Loucy (cell line): ENCODE data around the gene HEATR1.

Experiments used
- H2AFZ ChIP-seq: fragments of 200-600 bp; sonication (generic); 2 replicates; pipeline ENCODE4 v1.6.0; 2016; ENCODE audit warnings: antibody characterized with exemption, mild to moderate bottlenecking, low read length, moderate library complexity
- H3F3A ChIP-seq: fragments of 200-600 bp; 2 replicates; pipeline ENCODE4 v1.6.0; 2016; ENCODE audit warnings: antibody characterized with exemption, low read depth, mild to moderate bottlenecking
- H3K27me3 ChIP-seq: fragments of 200-600 bp; sonication (generic); 2 replicates; pipeline ENCODE4 v1.6.1; 2014; ENCODE audit warnings: low read length, mild to moderate bottlenecking; ENCODE audit not compliant: insufficient read depth, poor library complexity, severe bottlenecking
- H3K36me3 ChIP-seq: fragments of 200-600 bp; sonication (generic); 2 replicates; pipeline ENCODE4 v1.6.1; 2016; ENCODE audit warnings: low read length; ENCODE audit not compliant: insufficient read depth
- H3K4me1 ChIP-seq: fragments of 200-600 bp; sonication (generic); 2 replicates; pipeline ENCODE4 v1.5.1; 2014; ENCODE audit warnings: low read length, mild to moderate bottlenecking; ENCODE audit not compliant: insufficient read depth, poor library complexity, severe bottlenecking
- H3K4me2 ChIP-seq: fragments of 200-600 bp; sonication (generic); 2 replicates; pipeline ENCODE4 v1.6.0; 2014; ENCODE audit warnings: antibody characterized with exemption, low read length, low read depth, mild to moderate bottlenecking; ENCODE audit not compliant: poor library complexity, severe bottlenecking
- H3K4me3 ChIP-seq: fragments of 200-600 bp; sonication (generic); 2 replicates; pipeline ENCODE4 v1.5.1; 2014; ENCODE audit warnings: low read length, mild to moderate bottlenecking, mixed read lengths; ENCODE audit not compliant: poor library complexity, severe bottlenecking
- H3K79me2 ChIP-seq: fragments of 200-600 bp; sonication (generic); 2 replicates; pipeline ENCODE4 v1.6.1; 2014; ENCODE audit warnings: low read length; ENCODE audit not compliant: insufficient read depth
- H3K9ac ChIP-seq: fragments of 200-600 bp; sonication (generic); 2 replicates; pipeline ENCODE4 v1.6.0; 2014; ENCODE audit warnings: mild to moderate bottlenecking, low read depth, low read length, moderate library complexity; ENCODE audit not compliant: poor library complexity, severe bottlenecking
- H3K9me2 ChIP-seq: fragments of 200-600 bp; sonication (generic); replicated peaks from 2 replicates; pipeline ENCODE4 v1.6.1; 2016; ENCODE audit warnings: low read depth, low read length, mixed read lengths
- H3K9me3 ChIP-seq: fragments of 200-600 bp; sonication (generic); 2 replicates; pipeline ENCODE4 v1.6.1; 2014; ENCODE audit warnings: mild to moderate bottlenecking, antibody characterized with exemption, low read length, low read depth; ENCODE audit not compliant: insufficient read depth
- H4K20me1 ChIP-seq: fragments of 200-600 bp; sonication (generic); 2 replicates; pipeline ENCODE4 v1.6.0; 2014; ENCODE audit warnings: antibody characterized with exemption, low read length, mild to moderate bottlenecking; ENCODE audit not compliant: insufficient read depth, poor library complexity, severe bottlenecking
- EZH2phosphoT487 ChIP-seq: fragments of 200-600 bp; IDR thresholded peaks from 2 replicates; pipeline ENCODE4 v1.6.1; 2018; ENCODE audit warnings: antibody characterized with exemption, mild to moderate bottlenecking, moderate library complexity, borderline replicate concordance
- TF ChIP-seq, protein P1 (sequence below): fragments of 200-600 bp; sonication (generic); conservative IDR thresholded peaks from 2 replicates; pipeline ENCODE4 v1.5.1; 2014; ENCODE audit warnings: mild to moderate bottlenecking, antibody characterized with exemption, low read length

The HEATR1 gene

DNA sequence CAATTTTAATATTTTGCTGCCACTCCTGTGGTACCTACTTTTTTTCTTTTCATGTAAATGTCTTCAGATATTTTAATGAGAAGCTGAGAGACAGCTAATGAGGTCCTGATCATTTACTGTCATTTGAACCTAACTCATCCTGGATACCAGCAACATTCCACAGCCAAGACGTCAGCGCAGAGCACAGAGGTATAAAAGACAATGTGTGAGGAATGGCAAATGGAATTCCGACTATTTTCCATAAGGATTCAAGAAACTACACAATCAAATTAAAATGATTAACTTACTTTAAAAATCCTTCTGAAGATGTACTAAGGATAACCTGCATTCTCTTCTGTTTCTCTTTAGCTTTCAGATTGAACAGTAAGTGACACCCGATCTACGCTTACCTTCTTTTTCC is 38.8 kb downstream of the HEATR1 start:
- Histone ChIP-seq H3K4me2 (no peak overlapping the region), H2AFZ (no peak overlapping the region), H3F3A (no peaks in the 10 kb centered on the region), H3K4me3 (no peak overlapping the region), H3K4me1 (no peaks in the 10 kb centered on the region), H3K9me3 (no peaks in the 10 kb centered on the region), H3K79me2 (no peaks in the 10 kb centered on the region), H3K9ac (no peak overlapping the region), H3K9me2 (no peaks in the 10 kb centered on the region), H3K27me3 (no peaks in the 10 kb centered on the region), H3K36me3 (peaks cover 73% of the 10 kb centered on the region), H4K20me1 (no peaks in the 10 kb centered on the region)
- TF ChIP-seq EZH2phosphoT487, result no peak
- TF ChIP-seq, protein P1, sequence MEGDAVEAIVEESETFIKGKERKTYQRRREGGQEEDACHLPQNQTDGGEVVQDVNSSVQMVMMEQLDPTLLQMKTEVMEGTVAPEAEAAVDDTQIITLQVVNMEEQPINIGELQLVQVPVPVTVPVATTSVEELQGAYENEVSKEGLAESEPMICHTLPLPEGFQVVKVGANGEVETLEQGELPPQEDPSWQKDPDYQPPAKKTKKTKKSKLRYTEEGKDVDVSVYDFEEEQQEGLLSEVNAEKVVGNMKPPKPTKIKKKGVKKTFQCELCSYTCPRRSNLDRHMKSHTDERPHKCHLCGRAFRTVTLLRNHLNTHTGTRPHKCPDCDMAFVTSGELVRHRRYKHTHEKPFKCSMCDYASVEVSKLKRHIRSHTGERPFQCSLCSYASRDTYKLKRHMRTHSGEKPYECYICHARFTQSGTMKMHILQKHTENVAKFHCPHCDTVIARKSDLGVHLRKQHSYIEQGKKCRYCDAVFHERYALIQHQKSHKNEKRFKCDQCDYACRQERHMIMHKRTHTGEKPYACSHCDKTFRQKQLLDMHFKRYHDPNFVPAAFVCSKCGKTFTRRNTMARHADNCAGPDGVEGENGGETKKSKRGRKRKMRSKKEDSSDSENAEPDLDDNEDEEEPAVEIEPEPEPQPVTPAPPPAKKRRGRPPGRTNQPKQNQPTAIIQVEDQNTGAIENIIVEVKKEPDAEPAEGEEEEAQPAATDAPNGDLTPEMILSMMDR, result no peak

DNA sequence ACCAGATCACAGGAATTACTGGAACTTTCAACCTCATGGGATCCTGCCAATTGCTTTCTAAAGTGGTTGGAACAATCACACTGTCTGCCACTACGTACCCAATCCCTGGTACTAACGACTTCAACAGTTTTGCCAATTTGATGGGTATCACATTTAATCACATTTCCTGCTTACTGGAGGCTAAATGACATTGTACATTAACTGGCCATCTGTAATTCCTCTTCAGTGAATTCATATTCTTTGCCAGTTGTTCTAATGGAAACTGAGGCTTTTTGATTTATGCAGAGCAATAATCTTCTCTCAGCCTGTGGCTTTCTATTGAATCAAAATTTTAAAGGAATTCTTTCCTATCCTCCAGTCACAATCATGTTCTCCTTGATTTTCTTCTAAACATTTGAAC is 42.3 kb downstream of the HEATR1 start:
- H3K4me3 ChIP-seq, result no peak overlapping the region
- no peak overlapping the region for H3K4me2 ChIP-seq
- TF ChIP-seq, protein P1, result no peak
- no peak for TF ChIP-seq EZH2phosphoT487
- H3K79me2 ChIP-seq, result no peaks in the 10 kb centered on the region
- H3K4me1 ChIP-seq, result no peaks in the 10 kb centered on the region
- H3K36me3 ChIP-seq, result peaks cover 69% of the 10 kb centered on the region
- H4K20me1 ChIP-seq, result no peaks in the 10 kb centered on the region
- no peaks in the 10 kb centered on the region for H3F3A ChIP-seq
- H3K9me3 ChIP-seq, result no peaks in the 10 kb centered on the region
- no peak overlapping the region for H2AFZ ChIP-seq
- H3K9me2 ChIP-seq, result no peaks in the 10 kb centered on the region
- H3K27me3 ChIP-seq, result no peaks in the 10 kb centered on the region
- no peak overlapping the region for H3K9ac ChIP-seq

DNA sequence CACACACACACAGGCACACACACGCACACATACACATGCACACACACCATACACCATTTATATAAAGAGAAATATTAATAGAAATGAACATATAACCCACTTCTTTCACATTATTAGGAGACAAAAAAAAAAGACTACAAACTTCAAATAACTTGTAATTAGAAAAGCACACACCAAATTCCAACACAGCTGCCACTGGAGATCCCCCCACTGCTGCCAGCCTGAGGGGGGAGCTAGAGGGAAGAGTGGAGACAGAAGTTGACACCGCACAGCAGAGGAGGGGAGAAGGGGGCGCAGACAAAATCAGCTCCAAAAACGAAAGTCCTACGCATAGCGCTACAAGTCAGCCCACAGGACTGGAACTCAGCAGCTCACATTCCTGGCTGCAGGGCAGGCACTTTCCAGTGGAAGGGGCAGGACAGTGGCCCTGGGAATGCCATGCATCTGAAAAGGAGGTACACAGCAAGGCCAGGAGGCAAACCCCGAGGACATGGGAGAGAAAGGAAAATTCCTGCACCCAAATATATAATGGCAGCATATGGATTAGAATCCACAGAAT is 44.0 kb downstream of the HEATR1 start:
- no peak overlapping the region for H3K4me2 ChIP-seq
- H3K36me3 ChIP-seq, result peaks cover 71% of the 10 kb centered on the region

More for the DNA sequence above, 44.0 kb downstream of the HEATR1 start:
- Histone ChIP-seq H3K9ac (no peak overlapping the region), H2AFZ (no peak overlapping the region), H3K9me2 (no peaks in the 10 kb centered on the region), H3K79me2 (no peaks in the 10 kb centered on the region), H3F3A (no peaks in the 10 kb centered on the region), H3K27me3 (no peaks in the 10 kb centered on the region), H3K4me1 (no peaks in the 10 kb centered on the region), H4K20me1 (no peaks in the 10 kb centered on the region), H3K9me3 (no peaks in the 10 kb centered on the region), H3K4me3 (no peak overlapping the region)
- no peak for TF ChIP-seq EZH2phosphoT487
- TF ChIP-seq, protein P1, result peak; percentile 30
